GM11168 (cell line): ENCODE measurements around the gene DUOXA2.
"Not testable (repeated sequence)": the region's sequence is repeated elsewhere in the genome, so short reads cannot be mapped to it uniquely, and the experiment has no call there.

ENCODE experiments used
- in situ Hi-C: fragments of 300-500 bp; cut with MboI; formaldehyde crosslinking; loops from one replicate; pipeline ENCODE4 v1.12.0; 2022; ENCODE audit warnings: low sequenced_read_pairs; ENCODE audit not compliant: unreplicated experiment

Gene DUOXA2

GRCh38 chr15:45094358-45094730 is 19.8 kb upstream of the DUOXA2 start:
- in situ Hi-C loops, result no loop called here

- in situ Hi-C loops, result no loop called here
Observed at GRCh38 chr15:45095661-45096060, 18.5 kb upstream of the DUOXA2 start.

- in situ Hi-C loops, result no loop called here
Observed at GRCh38 chr15:45097466-45097865, 16.7 kb upstream of the DUOXA2 start.

- in situ Hi-C loops, result no loop called here
Observed at GRCh38 chr15:45099549-45100165, 14.5 kb upstream of the DUOXA2 start.

GRCh38 chr15:45100884-45101625 is 13.1 kb upstream of the DUOXA2 start:
- in situ Hi-C loops, result no loop called here

- in situ Hi-C loops, result no loop called here
Observed at GRCh38 chr15:45101749-45102148, 12.4 kb upstream of the DUOXA2 start.

- in situ Hi-C loops, result no loop called here
Observed at GRCh38 chr15:45102226-45102625, 11.9 kb upstream of the DUOXA2 start.

GRCh38 chr15:45104170-45104569 is 10.0 kb upstream of the DUOXA2 start:
- in situ Hi-C loops, result not testable (repeated sequence)

GRCh38 chr15:45105586-45105985 is 8.5 kb upstream of the DUOXA2 start:
- in situ Hi-C loops, result no loop called here

GRCh38 chr15:45106002-45106790 is 7.9 kb upstream of the DUOXA2 start:
- in situ Hi-C loops, result no loop called here

- in situ Hi-C loops, result no loop called here
Observed at GRCh38 chr15:45107941-45108630, 6.0 kb upstream of the DUOXA2 start.

GRCh38 chr15:45110256-45110820 is 3.8 kb upstream of the DUOXA2 start:
- in situ Hi-C loops, result no loop called here

GRCh38 chr15:45111390-45112142 is 2.6 kb upstream of the DUOXA2 start:
- in situ Hi-C loops, result no loop called here

- in situ Hi-C loops, result no loop called here
Observed at GRCh38 chr15:45112143-45112590, 2.0 kb upstream of the DUOXA2 start.

GRCh38 chr15:45112591-45113379 is 1.3 kb upstream of the DUOXA2 start:
- in situ Hi-C loops, result no loop called here

GRCh38 chr15:45113380-45113990 is 641 bp upstream of the DUOXA2 start:
- in situ Hi-C loops, result no loop called here

GRCh38 chr15:45114751-45115085 is 592 bp downstream of the DUOXA2 start:
- in situ Hi-C loops, result no loop called here

- in situ Hi-C loops, result no loop called here
Observed at GRCh38 chr15:45115312-45115820, 1.2 kb downstream of the DUOXA2 start.
